ENCODE results near the gene OR7G2. TPM values are rescaled to one million over a fixed set of nuclear protein-coding genes. Genes with fewer than 3 reads are reported as not detected.

Gene OR7G2
- total RNA-seq: not detected in 3 replicates
- long read RNA-seq: 0 reads

GRCh38 chr19:9107375-9107774 lies at the start of gene OR7G2:
Gene OR7G2 (minus strand): TSS chr19:9107475. CDS start chr19:9103243, 4,232 bp downstream.
- Mint-ChIP-seq H3K36me3 (ENCODE audit: low read depth) (no peaks in the 10 kb centered on the region), H3K27me3 (ENCODE audit: low read depth) (peaks cover 3% of the 10 kb centered on the region), H3K4me1 (ENCODE audit: low read depth) (no peaks in the 10 kb centered on the region), H3K27ac (ENCODE audit: unreplicated experiment) (no peak within 1 kb of the TSS), H3K9me3 (ENCODE audit: low read depth) (no peaks in the 10 kb centered on the region), H3K4me3 (ENCODE audit: unreplicated experiment) (no peak within 1 kb of the TSS)
- no peak for DNase-seq (ENCODE audit: low spot score)
- no peak for TF ChIP-seq CTCF (IDR thresholded peaks at IDR 0.05)

DNA sequence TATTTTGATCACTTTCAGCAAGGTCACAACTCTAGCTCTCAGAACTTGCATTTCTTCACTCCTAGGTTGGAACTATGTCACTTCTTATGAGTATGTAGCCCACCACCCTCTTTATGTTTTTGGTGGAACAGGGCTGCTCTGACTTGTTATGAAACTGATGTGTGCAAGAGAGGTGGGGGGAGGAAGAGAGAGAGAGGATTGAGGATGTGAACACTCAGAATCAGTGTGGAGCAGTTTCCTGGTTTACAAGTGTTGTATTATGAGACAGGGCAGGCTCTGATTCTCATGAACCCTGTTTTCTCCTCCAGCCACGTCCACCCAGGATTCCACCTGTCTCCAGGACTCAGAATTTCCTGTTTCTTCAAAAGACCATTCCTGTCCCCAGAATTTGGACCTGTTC lies 49.0 kb upstream of the OR7G2 start:
- H3K36me3 Mint-ChIP-seq (ENCODE audit: low read depth): peaks cover 74% of the 10 kb centered on the region
- no peaks in the 10 kb centered on the region for H3K27me3 Mint-ChIP-seq (ENCODE audit: low read depth)
- H3K4me1 Mint-ChIP-seq (ENCODE audit: low read depth): no peaks in the 10 kb centered on the region
- no peak overlapping the region for H3K4me3 Mint-ChIP-seq (ENCODE audit: unreplicated experiment)
- no peak for DNase-seq (ENCODE audit: low spot score)
- no peak for TF ChIP-seq CTCF (IDR thresholded peaks at IDR 0.05)
- H3K27ac Mint-ChIP-seq (ENCODE audit: unreplicated experiment): no peak overlapping the region
- H3K9me3 Mint-ChIP-seq (ENCODE audit: low read depth): peaks cover 56% of the 10 kb centered on the region

- H3K27ac Mint-ChIP-seq (ENCODE audit: unreplicated experiment): no peak overlapping the region
Observed at GRCh38 chr19:9155591-9155990, 48.3 kb upstream of the OR7G2 start.

GRCh38 chr19:9151367-9151766 lies 44.1 kb upstream of the OR7G2 start:
- no peaks in the 10 kb centered on the region for H3K27me3 Mint-ChIP-seq (ENCODE audit: low read depth)
- H3K4me3 Mint-ChIP-seq (ENCODE audit: unreplicated experiment): no peak overlapping the region
- no peak for DNase-seq (ENCODE audit: low spot score)
- H3K4me1 Mint-ChIP-seq (ENCODE audit: low read depth): peaks cover 5% of the 10 kb centered on the region
- no peak for TF ChIP-seq CTCF (IDR thresholded peaks at IDR 0.05)
- peaks cover 41% of the 10 kb centered on the region for H3K9me3 Mint-ChIP-seq (ENCODE audit: low read depth)
- H3K27ac Mint-ChIP-seq (ENCODE audit: unreplicated experiment): no peak overlapping the region
- peaks cover 40% of the 10 kb centered on the region for H3K36me3 Mint-ChIP-seq (ENCODE audit: low read depth)

More at GRCh38 chr19:9155591-9155990, 48.3 kb upstream of the OR7G2 start:
- Mint-ChIP-seq H3K36me3 (ENCODE audit: low read depth) (peaks cover 70% of the 10 kb centered on the region), H3K4me3 (ENCODE audit: unreplicated experiment) (no peak overlapping the region), H3K9me3 (ENCODE audit: low read depth) (peaks cover 53% of the 10 kb centered on the region), H3K27me3 (ENCODE audit: low read depth) (no peaks in the 10 kb centered on the region), H3K4me1 (ENCODE audit: low read depth) (no peaks in the 10 kb centered on the region)
- TF ChIP-seq CTCF (IDR thresholded peaks at IDR 0.05): no peak
- DNase-seq (ENCODE audit: low spot score): no peak

DNA sequence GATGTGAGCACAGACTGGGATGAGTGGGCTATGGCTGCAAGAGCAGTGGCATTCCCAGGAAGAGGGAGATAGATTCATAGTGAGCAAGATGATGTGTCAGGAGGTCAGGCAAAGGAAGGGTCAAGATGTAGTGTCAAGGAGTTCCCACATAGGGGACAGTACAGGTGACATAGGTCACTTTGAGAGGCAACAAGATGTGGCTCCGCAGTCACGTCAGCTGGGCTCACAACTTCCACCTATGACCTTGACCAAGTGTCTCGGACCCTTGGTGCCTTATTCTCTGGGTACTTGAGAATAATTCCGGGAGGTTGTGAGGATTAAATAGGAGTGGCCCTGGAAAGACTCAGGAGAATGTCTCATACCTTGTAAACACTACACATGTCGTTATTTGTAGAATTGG lies 43.4 kb upstream of the OR7G2 start:
- no peak overlapping the region for H3K27ac Mint-ChIP-seq (ENCODE audit: unreplicated experiment)

More for the DNA sequence above, 43.4 kb upstream of the OR7G2 start:
- Mint-ChIP-seq H3K36me3 (ENCODE audit: low read depth) (peaks cover 33% of the 10 kb centered on the region), H3K4me3 (ENCODE audit: unreplicated experiment) (no peak overlapping the region), H3K27me3 (ENCODE audit: low read depth) (no peaks in the 10 kb centered on the region), H3K4me1 (ENCODE audit: low read depth) (peaks cover 5% of the 10 kb centered on the region), H3K9me3 (ENCODE audit: low read depth) (peaks cover 38% of the 10 kb centered on the region)
- TF ChIP-seq CTCF (IDR thresholded peaks at IDR 0.05): no peak
- DNase-seq (ENCODE audit: low spot score): no peak

Data from chondrocyte (in vitro differentiated cells).